ENCODE measurements around the gene KDM5C. TPM values are rescaled to one million over a fixed set of nuclear protein-coding genes. Genes with fewer than 3 reads are reported as not detected.

KDM5C gene
- total RNA-seq, 1 experiment from 2014 or later, result 89.8 TPM

DNA sequence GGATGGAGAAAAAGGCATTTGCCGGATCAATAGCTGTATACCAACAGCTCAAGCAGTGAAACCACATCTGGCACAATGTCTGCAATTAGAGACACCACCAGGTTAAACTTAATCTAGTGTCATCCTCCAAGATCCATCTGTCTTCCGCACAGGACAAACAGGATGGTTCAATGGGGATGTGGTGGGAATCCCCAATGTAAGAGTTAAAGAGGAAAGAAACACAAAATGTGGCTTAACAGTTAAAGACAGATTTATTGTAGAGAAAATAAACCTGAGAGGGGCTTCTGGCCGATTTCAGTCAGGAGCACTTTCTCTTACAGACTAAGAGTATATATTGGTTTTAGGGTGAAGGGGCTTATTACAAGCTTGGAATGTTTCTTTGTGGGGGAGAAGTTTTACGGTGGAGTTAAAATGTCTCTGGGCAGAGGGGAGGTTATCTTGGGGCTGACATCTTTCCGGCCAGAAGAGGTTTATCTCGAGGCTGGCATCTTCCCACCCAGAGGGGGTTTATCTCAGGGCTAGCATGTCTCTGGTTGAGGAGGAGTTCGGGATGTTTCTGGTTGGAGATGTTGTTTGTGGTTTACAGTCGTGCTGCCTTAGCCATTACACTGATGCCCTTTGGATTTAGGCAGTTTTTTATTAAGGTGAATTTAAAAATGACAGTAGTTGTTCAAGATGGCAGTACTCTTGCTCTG is 69.3 kb downstream of the KDM5C start:
- no TSS peak for BruUV-seq (replicated peaks)

DNA sequence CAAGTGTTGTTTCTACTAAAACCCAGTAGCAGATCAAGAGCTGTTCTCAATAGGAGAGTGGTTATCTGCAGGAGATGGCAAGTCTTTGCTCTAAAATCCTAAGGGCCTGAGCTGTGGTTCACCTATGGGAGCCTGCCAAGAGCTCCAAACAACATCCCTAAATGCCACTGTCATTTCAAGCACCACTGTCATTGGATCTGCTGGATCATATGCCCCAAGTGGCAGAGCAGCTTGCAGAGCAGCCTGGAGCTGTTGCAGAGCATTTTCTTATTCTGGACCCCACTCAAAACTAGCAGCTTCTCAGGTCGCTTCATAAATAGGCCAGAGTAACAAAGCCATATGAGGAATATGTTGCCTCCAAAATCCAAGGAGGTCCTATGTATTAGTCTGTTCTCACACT is 71.4 kb downstream of the KDM5C start:
- Histone ChIP-seq H3K4me3 (ENCODE audit: low read length) (no peak overlapping the region), H3K27me3 (ENCODE audit: low read length) (no peaks in the 10 kb centered on the region), H3K79me2 (ENCODE audit: low read length) (no peaks in the 10 kb centered on the region), H3K4me2 (ENCODE audit: low read length) (no peak overlapping the region), H3K4me1 (ENCODE audit: insufficient read depth, low read length) (no peaks in the 10 kb centered on the region), H3K27ac (ENCODE audit: low read length) (no peak overlapping the region), H3F3A (ENCODE audit: low read length, unreplicated experiment) (no peaks in the 10 kb centered on the region), H4K20me1 (ENCODE audit: low read length) (no peaks in the 10 kb centered on the region), H3K36me3 (ENCODE audit: low read depth, low read length) (no peaks in the 10 kb centered on the region), H3K9me2 (replicated peaks; ENCODE audit: low read length) (no peaks in the 10 kb centered on the region), H3K9ac (ENCODE audit: low read length) (no peak overlapping the region), H2AFZ (ENCODE audit: low read length) (no peak overlapping the region), H3K9me3 (ENCODE audit: low read length) (no peaks in the 10 kb centered on the region)
- intact Hi-C loops (cut with micrococcal nuclease), result no loop called here
- no peak for ATAC-seq
- DNase-seq, result no peak
- ChIA-PET POLR2A (ENCODE audit: unreplicated experiment) (no interaction called here), CTCF (no interaction called here)
- no TSS peak for BruUV-seq (replicated peaks)
- TF ChIP-seq, protein P1, sequence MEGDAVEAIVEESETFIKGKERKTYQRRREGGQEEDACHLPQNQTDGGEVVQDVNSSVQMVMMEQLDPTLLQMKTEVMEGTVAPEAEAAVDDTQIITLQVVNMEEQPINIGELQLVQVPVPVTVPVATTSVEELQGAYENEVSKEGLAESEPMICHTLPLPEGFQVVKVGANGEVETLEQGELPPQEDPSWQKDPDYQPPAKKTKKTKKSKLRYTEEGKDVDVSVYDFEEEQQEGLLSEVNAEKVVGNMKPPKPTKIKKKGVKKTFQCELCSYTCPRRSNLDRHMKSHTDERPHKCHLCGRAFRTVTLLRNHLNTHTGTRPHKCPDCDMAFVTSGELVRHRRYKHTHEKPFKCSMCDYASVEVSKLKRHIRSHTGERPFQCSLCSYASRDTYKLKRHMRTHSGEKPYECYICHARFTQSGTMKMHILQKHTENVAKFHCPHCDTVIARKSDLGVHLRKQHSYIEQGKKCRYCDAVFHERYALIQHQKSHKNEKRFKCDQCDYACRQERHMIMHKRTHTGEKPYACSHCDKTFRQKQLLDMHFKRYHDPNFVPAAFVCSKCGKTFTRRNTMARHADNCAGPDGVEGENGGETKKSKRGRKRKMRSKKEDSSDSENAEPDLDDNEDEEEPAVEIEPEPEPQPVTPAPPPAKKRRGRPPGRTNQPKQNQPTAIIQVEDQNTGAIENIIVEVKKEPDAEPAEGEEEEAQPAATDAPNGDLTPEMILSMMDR (conservative IDR thresholded peaks at IDR 0.05; ENCODE audit: low read depth, low read length), result no peak
- TF ChIP-seq EZH2phosphoT487 (IDR thresholded peaks at IDR 0.05; ENCODE audit: borderline replicate concordance, low read length), result no peak
- TF ChIP-seq EZH2 (IDR thresholded peaks at IDR 0.05; ENCODE audit: low read length, unreplicated experiment), result no peak

More for the DNA sequence above, 69.3 kb downstream of the KDM5C start:
- Histone ChIP-seq H3F3A (ENCODE audit: low read length, unreplicated experiment) (no peaks in the 10 kb centered on the region), H3K9me2 (replicated peaks; ENCODE audit: low read length) (no peaks in the 10 kb centered on the region), H3K4me1 (ENCODE audit: insufficient read depth, low read length) (no peaks in the 10 kb centered on the region), H3K36me3 (ENCODE audit: low read depth, low read length) (no peaks in the 10 kb centered on the region), H3K4me3 (ENCODE audit: low read length) (no peak overlapping the region), H3K9ac (ENCODE audit: low read length) (no peak overlapping the region), H3K27me3 (ENCODE audit: low read length) (no peaks in the 10 kb centered on the region), H3K79me2 (ENCODE audit: low read length) (no peaks in the 10 kb centered on the region), H3K27ac (ENCODE audit: low read length) (no peak overlapping the region), H3K4me2 (ENCODE audit: low read length) (no peak overlapping the region), H3K9me3 (ENCODE audit: low read length) (no peaks in the 10 kb centered on the region), H4K20me1 (ENCODE audit: low read length) (no peaks in the 10 kb centered on the region), H2AFZ (ENCODE audit: low read length) (no peak overlapping the region)
- ChIA-PET POLR2A (ENCODE audit: unreplicated experiment) (no interaction called here), CTCF (no interaction called here)
- TF ChIP-seq, protein P1 (conservative IDR thresholded peaks at IDR 0.05; ENCODE audit: low read depth, low read length), result no peak
- TF ChIP-seq EZH2phosphoT487 (IDR thresholded peaks at IDR 0.05; ENCODE audit: borderline replicate concordance, low read length) (no peak), EZH2 (IDR thresholded peaks at IDR 0.05; ENCODE audit: low read length, unreplicated experiment) (no peak)
- intact Hi-C loops (cut with micrococcal nuclease), result no loop called here
- DNase-seq (no peak), ATAC-seq (no peak)

Small RNA genes within 50 kb of the gene (microRNA-seq; reads per million reads assigned to microRNA genes)
- gene MIR6894 (ENCODE audit: unreplicated experiment), result 2.0 reads per million
- 1.3 reads per million for gene MIR6895 (ENCODE audit: unreplicated experiment)

Other genes with a start within 250 kb of the KDM5C start
- 1.6 and 2.2 TPM in 2 replicates for gene GPR173, start 176.4 kb downstream of the KDM5C start, total RNA-seq (2014; rRNA removed)
- 22.4 and 23.2 TPM in 2 replicates for gene TSPYL2, start 142.8 kb downstream of the KDM5C start, total RNA-seq (2014; rRNA removed)
- 9.3 and 9.7 TPM in 2 replicates for gene KANTR, start 131.1 kb downstream of the KDM5C start, total RNA-seq (2014; rRNA removed)
- 8.5 and 19.3 TPM in 2 replicates for gene IQSEC2, start 56.4 kb upstream of the KDM5C start, total RNA-seq (2014; rRNA removed)
- 47.6 and 48.1 TPM in 2 replicates for gene SMC1A, start 197.4 kb upstream of the KDM5C start, total RNA-seq (2014; rRNA removed)
- 0.29 and 1.6 TPM in 2 replicates for gene RIBC1, start 197.7 kb upstream of the KDM5C start, total RNA-seq (2014; rRNA removed)
- 181 and 191 TPM in 2 replicates for gene HSD17B10, start 209.2 kb upstream of the KDM5C start, total RNA-seq (2014; rRNA removed)

Data from PC-3 (cell line).